ENCODE data around the gene THADA.

DNA sequence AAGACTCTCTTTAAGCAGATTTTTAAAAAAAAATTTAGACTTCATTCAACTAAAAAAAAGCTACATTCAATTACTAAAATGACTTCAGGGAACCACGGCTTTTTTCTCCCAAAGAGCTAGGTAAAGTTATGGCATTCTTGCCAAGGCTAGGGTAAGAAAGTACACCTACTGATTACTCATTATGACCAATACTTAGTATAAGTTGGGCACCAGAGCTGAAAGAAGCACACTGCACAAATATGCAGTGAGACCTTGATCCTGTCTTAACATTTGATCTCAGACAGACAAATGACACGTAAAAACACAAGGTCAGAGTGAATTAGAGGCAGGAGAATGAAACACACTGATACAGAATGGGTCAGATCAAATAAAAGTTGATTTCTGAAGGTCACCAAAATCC is 88.7 kb downstream of the THADA start:
- TF ChIP-seq, protein P1, sequence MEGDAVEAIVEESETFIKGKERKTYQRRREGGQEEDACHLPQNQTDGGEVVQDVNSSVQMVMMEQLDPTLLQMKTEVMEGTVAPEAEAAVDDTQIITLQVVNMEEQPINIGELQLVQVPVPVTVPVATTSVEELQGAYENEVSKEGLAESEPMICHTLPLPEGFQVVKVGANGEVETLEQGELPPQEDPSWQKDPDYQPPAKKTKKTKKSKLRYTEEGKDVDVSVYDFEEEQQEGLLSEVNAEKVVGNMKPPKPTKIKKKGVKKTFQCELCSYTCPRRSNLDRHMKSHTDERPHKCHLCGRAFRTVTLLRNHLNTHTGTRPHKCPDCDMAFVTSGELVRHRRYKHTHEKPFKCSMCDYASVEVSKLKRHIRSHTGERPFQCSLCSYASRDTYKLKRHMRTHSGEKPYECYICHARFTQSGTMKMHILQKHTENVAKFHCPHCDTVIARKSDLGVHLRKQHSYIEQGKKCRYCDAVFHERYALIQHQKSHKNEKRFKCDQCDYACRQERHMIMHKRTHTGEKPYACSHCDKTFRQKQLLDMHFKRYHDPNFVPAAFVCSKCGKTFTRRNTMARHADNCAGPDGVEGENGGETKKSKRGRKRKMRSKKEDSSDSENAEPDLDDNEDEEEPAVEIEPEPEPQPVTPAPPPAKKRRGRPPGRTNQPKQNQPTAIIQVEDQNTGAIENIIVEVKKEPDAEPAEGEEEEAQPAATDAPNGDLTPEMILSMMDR (IDR thresholded peaks at IDR 0.05; ENCODE audit: low read depth, low read length, poor library complexity, severe bottlenecking): no peak
- TF ChIP-seq EZH2phosphoT487 (IDR thresholded peaks at IDR 0.05; ENCODE audit: borderline replicate concordance, low read length): no peak

All from DOHH2 (cell line).